Neutrophil (primary cell): ENCODE data around the gene IGSF21.

Source experiments
- H3K27ac ChIP-seq: fragments of 200-600 bp; sonication (generic); 2 replicates; pipeline ENCODE4 v1.5.1; 2016; ENCODE audit warnings: mild to moderate bottlenecking, moderate library complexity
- H3K27me3 ChIP-seq: fragments of 200-600 bp; sonication (generic); 2 replicates; pipeline ENCODE4 v1.6.0; 2016; ENCODE audit warnings: mild to moderate bottlenecking
- H3K36me3 ChIP-seq: fragments of 200-600 bp; sonication (generic); 2 replicates; pipeline ENCODE4 v1.5.1; 2017
- H3K4me1 ChIP-seq, 2 experiments: fragments of 200-600 bp in 1 of 2; sonication (generic) in 1 of 2; 1 replicate in 1 of 2; 2 replicates in 1 of 2; pipeline versions ENCODE4 v1.5.1 to v1.6.1; 2013 to 2016; ENCODE audit warnings: low read depth in 1 of 2, low read length in 1 of 2, mild to moderate bottlenecking in 1 of 2, moderate library complexity in 1 of 2; ENCODE audit not compliant: control insufficient read depth in 1 of 2, insufficient read depth in 1 of 2
- H3K4me3 ChIP-seq, 2 experiments: fragments of 200-600 bp in 1 of 2; sonication (generic) in 1 of 2; 1 replicate in 1 of 2; 2 replicates in 1 of 2; pipeline ENCODE4 v1.5.1; 2013 to 2016; ENCODE audit warnings: low read depth in 1 of 2, low read length in 1 of 2, mild to moderate bottlenecking in 1 of 2, moderate library complexity in 1 of 2
- H3K9me3 ChIP-seq: fragments of 200-600 bp; sonication (generic); 2 replicates; pipeline ENCODE4 v1.5.1; 2016
- TF ChIP-seq, protein P1 (sequence below): fragments of 200-600 bp; sonication (generic); IDR thresholded peaks from 2 replicates; pipeline ENCODE4 v1.5.1; 2016; ENCODE audit warnings: antibody characterized with exemption

Gene IGSF21

DNA sequence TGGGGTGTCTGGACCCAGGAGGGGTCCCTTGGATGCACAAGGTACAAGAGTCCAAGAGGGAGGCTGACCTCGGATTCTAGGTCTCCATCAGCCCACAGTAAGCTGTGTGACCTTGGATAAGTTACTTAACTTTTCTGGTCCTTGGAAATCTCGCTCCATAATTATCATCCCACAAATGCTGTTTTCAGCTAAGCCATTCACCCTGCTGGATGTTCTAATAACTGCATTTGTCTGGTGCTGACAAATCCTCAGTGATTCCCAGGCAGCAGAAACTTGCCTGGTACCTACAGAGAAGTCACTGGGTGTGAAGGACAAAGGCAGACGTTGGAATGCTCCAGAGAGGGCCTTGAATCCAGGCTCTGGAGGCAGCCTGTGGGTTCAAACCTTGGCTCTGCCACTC is 89.7 kb downstream of the IGSF21 start:
- Histone ChIP-seq H3K36me3 (no peaks in the 10 kb centered on the region), H3K9me3 (no peaks in the 10 kb centered on the region), H3K27me3 (peaks cover 59% of the 10 kb centered on the region), H3K27ac (no peak overlapping the region), H3K4me1 (no peaks in the 10 kb centered on the region), H3K4me3 (no peak overlapping the region)
- TF ChIP-seq, protein P1, sequence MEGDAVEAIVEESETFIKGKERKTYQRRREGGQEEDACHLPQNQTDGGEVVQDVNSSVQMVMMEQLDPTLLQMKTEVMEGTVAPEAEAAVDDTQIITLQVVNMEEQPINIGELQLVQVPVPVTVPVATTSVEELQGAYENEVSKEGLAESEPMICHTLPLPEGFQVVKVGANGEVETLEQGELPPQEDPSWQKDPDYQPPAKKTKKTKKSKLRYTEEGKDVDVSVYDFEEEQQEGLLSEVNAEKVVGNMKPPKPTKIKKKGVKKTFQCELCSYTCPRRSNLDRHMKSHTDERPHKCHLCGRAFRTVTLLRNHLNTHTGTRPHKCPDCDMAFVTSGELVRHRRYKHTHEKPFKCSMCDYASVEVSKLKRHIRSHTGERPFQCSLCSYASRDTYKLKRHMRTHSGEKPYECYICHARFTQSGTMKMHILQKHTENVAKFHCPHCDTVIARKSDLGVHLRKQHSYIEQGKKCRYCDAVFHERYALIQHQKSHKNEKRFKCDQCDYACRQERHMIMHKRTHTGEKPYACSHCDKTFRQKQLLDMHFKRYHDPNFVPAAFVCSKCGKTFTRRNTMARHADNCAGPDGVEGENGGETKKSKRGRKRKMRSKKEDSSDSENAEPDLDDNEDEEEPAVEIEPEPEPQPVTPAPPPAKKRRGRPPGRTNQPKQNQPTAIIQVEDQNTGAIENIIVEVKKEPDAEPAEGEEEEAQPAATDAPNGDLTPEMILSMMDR, result no peak

DNA sequence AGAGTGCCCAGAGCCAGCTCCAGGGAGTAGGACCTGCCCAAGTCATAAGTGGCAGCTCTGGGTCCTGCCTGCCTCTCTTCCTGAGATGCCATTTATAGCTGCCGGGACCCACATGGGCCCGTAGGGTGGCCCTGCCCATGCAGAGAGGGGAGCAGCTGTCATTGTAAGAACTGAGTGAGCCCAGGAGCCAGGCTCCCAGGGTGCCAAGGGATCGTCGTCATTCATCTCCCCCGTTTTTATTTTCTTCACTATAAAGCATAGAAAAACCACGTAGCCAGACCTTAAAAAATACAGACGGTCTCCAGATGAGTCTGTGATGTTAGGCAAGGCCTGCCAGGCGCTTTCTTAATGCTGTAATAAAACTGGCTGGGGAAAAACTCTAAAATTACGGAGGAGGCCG is 90.7 kb downstream of the IGSF21 start:
- TF ChIP-seq, protein P1, result no peak
- no peak overlapping the region for H3K27ac ChIP-seq
- H3K27me3 ChIP-seq, result peaks cover 59% of the 10 kb centered on the region
- no peaks in the 10 kb centered on the region for H3K9me3 ChIP-seq
- H3K36me3 ChIP-seq, result no peaks in the 10 kb centered on the region
- H3K4me3 ChIP-seq, result no peak overlapping the region
- H3K4me1 ChIP-seq, result no peaks in the 10 kb centered on the region

DNA sequence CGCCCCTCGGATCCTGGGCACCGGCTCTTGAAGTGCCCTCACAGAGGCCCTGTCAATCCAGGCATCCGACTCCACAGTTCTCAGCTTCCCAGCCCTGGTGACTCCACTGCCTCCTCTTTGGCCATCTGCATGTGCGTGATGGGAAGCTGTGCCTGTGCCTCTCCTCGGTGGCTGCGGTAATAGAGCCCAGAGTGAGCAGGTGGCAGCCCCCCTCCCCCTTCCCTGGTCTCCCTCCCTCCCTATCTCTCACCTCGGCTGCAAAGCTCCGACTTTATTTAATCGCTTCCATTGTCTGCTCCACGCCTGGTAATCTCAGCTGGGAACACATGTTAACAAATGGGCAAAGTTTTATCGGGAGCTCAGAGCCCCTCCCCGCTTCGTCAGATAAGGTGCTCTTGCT is 91.9 kb downstream of the IGSF21 start:
- Histone ChIP-seq H3K4me3 (no peak overlapping the region), H3K9me3 (no peaks in the 10 kb centered on the region), H3K27me3 (peaks cover 59% of the 10 kb centered on the region), H3K4me1 (no peaks in the 10 kb centered on the region), H3K27ac (no peak overlapping the region), H3K36me3 (no peaks in the 10 kb centered on the region)
- TF ChIP-seq, protein P1, result no peak

DNA sequence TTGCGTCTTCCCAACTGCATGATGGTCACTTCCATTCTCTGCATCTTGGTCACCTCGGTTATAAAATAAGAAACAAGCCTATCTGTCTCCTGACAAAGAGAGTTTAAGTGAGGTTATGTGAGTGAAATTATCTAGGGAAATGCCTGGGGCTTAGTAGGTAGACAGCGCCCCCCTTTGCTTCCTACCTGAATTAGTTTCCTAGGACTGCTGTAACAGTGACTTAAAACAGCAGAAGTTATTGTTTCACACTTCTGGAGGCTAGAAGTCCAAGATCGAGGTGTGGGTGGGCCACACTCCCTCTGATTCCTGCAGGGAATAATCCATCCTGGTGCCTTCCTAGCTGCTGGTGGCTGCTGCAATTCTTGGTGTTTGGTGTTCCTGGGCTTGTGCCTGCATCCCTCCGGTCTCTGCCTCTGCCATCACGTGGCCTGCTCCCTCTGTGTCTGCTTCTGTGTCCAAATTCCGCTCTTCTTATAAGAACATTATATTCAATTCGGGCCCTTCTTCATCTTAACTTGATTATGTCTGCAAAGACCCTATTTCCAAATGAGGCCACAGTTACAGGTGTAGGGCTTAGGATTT is 92.6 kb downstream of the IGSF21 start:
- Histone ChIP-seq H3K27me3 (peaks cover 59% of the 10 kb centered on the region), H3K9me3 (no peaks in the 10 kb centered on the region), H3K4me1 (no peaks in the 10 kb centered on the region), H3K36me3 (no peaks in the 10 kb centered on the region), H3K4me3 (no peak overlapping the region), H3K27ac (no peak overlapping the region)
- TF ChIP-seq, protein P1, result no peak

DNA sequence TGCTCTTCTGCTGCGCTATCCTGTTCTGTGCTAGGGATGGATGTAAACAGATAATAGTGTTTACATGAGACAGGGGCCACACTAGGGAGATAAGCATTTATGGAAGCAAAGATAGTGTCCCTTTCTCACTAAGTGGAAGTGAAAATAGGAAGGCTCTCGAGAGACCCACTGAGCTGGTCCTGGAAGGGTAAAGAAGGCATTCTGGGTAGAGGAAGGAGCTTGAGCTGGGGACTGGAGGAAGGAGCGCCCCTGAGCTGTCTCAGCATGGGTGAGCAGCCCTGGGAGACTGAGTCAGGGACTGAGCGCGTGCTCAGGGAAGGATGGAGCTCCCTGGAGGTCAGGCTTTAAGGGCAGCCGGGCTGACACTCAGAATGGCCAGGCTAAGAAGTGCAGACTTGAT is 93.3 kb downstream of the IGSF21 start:
- H3K4me1 ChIP-seq, result no peaks in the 10 kb centered on the region
- TF ChIP-seq, protein P1, result no peak
- H3K36me3 ChIP-seq, result no peaks in the 10 kb centered on the region
- no peak overlapping the region for H3K27ac ChIP-seq
- no peak overlapping the region for H3K4me3 ChIP-seq
- peaks cover 54% of the 10 kb centered on the region for H3K27me3 ChIP-seq
- no peaks in the 10 kb centered on the region for H3K9me3 ChIP-seq
